Panc1 (cell line): ENCODE results near the gene SMPD1. TPM values are rescaled to one million over a fixed set of nuclear protein-coding genes. Genes with fewer than 3 reads are reported as not detected.

Experiments
- ATAC-seq: fragments of 200-7000 bp; cut with Tn5 transposase; 2 replicates; pipeline ENCODE4 v1.9.1; 2020; ENCODE audit warnings: mild to moderate bottlenecking, moderate library complexity
- BruUV-seq: library from RNA; stranded (reverse); fragments of 400-500 nt; replicated peaks from 2 replicates; lab custom pipeline; 2021; lab: Mats Ljungman, UMichigan
- CTCF ChIA-PET: fragments of 300-600 bp; sonication (Branson Sonifier 250); formaldehyde crosslinking; loops from one replicate; lab custom pipeline; 2022; ENCODE audit warnings: antibody characterized with exemption; lab: Charles Lee
- POLR2A ChIA-PET: fragments of 300-600 bp; sonication (Branson Sonifier 250); formaldehyde crosslinking; loops from one replicate; lab custom pipeline; 2022; ENCODE audit warnings: antibody characterized with exemption; lab: Charles Lee
- DNase-seq: peaks from one replicate; pipeline ENCODE4 v3.0.0-alpha.2; 2010; ENCODE audit warnings: low read depth, low spot score
- H3K27ac ChIP-seq: 2 replicates; pipeline ENCODE4 v1.5.1; 2011; ENCODE audit warnings: mild to moderate bottlenecking, low read length, inconsistent platforms
- H3K27me3 ChIP-seq: fragments of 200-500 bp; sonication (Bioruptor generic); 2 replicates; pipeline ENCODE4 v1.6.0; 2014; ENCODE audit warnings: low read length, inconsistent platforms; ENCODE audit not compliant: control insufficient read depth, insufficient read depth
- H3K36me3 ChIP-seq: fragments of 200-500 bp; sonication (Bioruptor generic); 2 replicates; pipeline ENCODE4 v1.5.1; 2014; ENCODE audit warnings: inconsistent platforms, mild to moderate bottlenecking, low read length, moderate library complexity; ENCODE audit not compliant: control insufficient read depth, insufficient read depth
- H3K4me1 ChIP-seq: 2 replicates; pipeline ENCODE4 v1.5.1; 2011; ENCODE audit warnings: inconsistent platforms, mild to moderate bottlenecking, low read length, moderate library complexity; ENCODE audit not compliant: control insufficient read depth, insufficient read depth
- H3K4me3 ChIP-seq, 2 experiments: 2 replicates each; pipeline ENCODE4 v1.5.1; 2011 to 2012; ENCODE audit warnings: low read depth in 2 of 2, low read length in 2 of 2, mild to moderate bottlenecking in 2 of 2, inconsistent platforms in 1 of 2, moderate library complexity in 1 of 2
- H3K9me3 ChIP-seq: fragments of 200-500 bp; sonication (Bioruptor generic); 2 replicates; pipeline ENCODE4 v1.5.1; 2014; ENCODE audit warnings: low read depth, mild to moderate bottlenecking, inconsistent platforms, low read length, moderate library complexity; ENCODE audit not compliant: control insufficient read depth, insufficient read depth
- CTCF ChIP-seq: fragments of 450-650 bp; IDR thresholded peaks from 2 replicates; pipeline ENCODE4 v1.5.1; 2017; ENCODE audit warnings: mild to moderate bottlenecking
- POLR2AphosphoS5 ChIP-seq: IDR thresholded peaks from 2 replicates; pipeline ENCODE4 v1.6.1; 2012; ENCODE audit warnings: mild to moderate bottlenecking, low read depth, low read length, moderate library complexity
- REST ChIP-seq, 2 experiments: IDR thresholded peaks; 2 replicates each; pipeline ENCODE4 v1.6.1; 2011 to 2012; ENCODE audit warnings: low read depth in 2 of 2, control low read depth in 1 of 2, low read length in 1 of 2, mild to moderate bottlenecking in 1 of 2, moderate library complexity in 1 of 2; ENCODE audit not compliant: insufficient read depth in 1 of 2
- SIN3A ChIP-seq: IDR thresholded peaks from 2 replicates; pipeline ENCODE4 v1.6.1; 2012; ENCODE audit warnings: low read depth, mild to moderate bottlenecking, low read length, moderate library complexity, borderline replicate concordance; ENCODE audit not compliant: insufficient read depth
- TCF7L2 ChIP-seq: IDR thresholded peaks from 2 replicates; pipeline ENCODE4 v1.6.1; 2011; ENCODE audit warnings: mild to moderate bottlenecking, low read depth, low read length, inconsistent platforms
- in situ Hi-C: cut with HindIII; loops from 2 replicates; pipeline ENCODE4 v1.10.0; 2016; ENCODE audit warnings: low sequenced_read_pairs, low pct_unique_long_range_greater_than_20kb
- intact Hi-C: fragments of 100-400 bp; cut with micrococcal nuclease; formaldehyde crosslinking; loops from one replicate; pipeline ENCODE4 v1.10.0; 2022; ENCODE audit not compliant: unreplicated experiment
- total RNA-seq: library from RNA; stranded (reverse); gene quantifications from one replicate; pipeline ENCODE4 v1.2.1, GENCODE V29; 2021; ENCODE audit not compliant: unreplicated experiment

Gene SMPD1
- total RNA-seq, 1 experiment from 2014 or later = 20.0 TPM

GRCh38 chr11:6410695-6411430, 20.6 kb downstream of the SMPD1 start:
- ChIA-PET POLR2A (no interaction called here), CTCF (no interaction called here)
- Histone ChIP-seq H3K4me1 (no peaks in the 10 kb centered on the region), H3K4me3 (no peak overlapping the region), H3K27me3 (no peaks in the 10 kb centered on the region), H3K27ac (no peak overlapping the region), H3K9me3 (no peaks in the 10 kb centered on the region), H3K36me3 (no peaks in the 10 kb centered on the region)
- in situ Hi-C loops (no loop called here), intact Hi-C loops (no loop called here)
- no TSS peak for BruUV-seq
- ATAC-seq = no peak
- no peak for DNase-seq
- no peak for TF ChIP-seq SIN3A
- TF ChIP-seq TCF7L2 = no peak

GRCh38 chr11:6411594-6412031, 21.3 kb downstream of the SMPD1 start:
- H3K4me1 ChIP-seq = no peaks in the 10 kb centered on the region
- POLR2A ChIA-PET = no interaction called here
- in situ Hi-C loops = no loop called here
- ATAC-seq (0 out of 2 replicates have a peak, but pooled peaks have one; percentile 10), DNase-seq (no peak)
- intact Hi-C loops = no loop called here
- no peaks in the 10 kb centered on the region for H3K9me3 ChIP-seq
- no peaks in the 10 kb centered on the region for H3K27me3 ChIP-seq
- CTCF ChIA-PET = no interaction called here
- BruUV-seq = no TSS peak
- no peak overlapping the region for H3K4me3 ChIP-seq
- H3K36me3 ChIP-seq = no peaks in the 10 kb centered on the region
- H3K27ac ChIP-seq = no peak overlapping the region
- TF ChIP-seq TCF7L2 = no peak
- TF ChIP-seq REST (IDR thresholded peaks at IDR 0.05; ENCODE audit: insufficient read depth in 1 of 2, low read depth in 2 of 2, low read length in 1 of 2) = no peak
- TF ChIP-seq SIN3A = no peak
- no peak for TF ChIP-seq CTCF
- TF ChIP-seq POLR2AphosphoS5 = no peak

- CTCF ChIA-PET = interaction anchor here (0.8 kb wide), 1 partner anchor 34 kb away, joined by 5 read pairs; no protein-coding TSS in a partner anchor
- BruUV-seq = no TSS peak
- ATAC-seq = no peak
Measured at GRCh38 chr11:6413791-6414201, 23.5 kb downstream of the SMPD1 start.

More at GRCh38 chr11:6413791-6414201, 23.5 kb downstream of the SMPD1 start:
- no peaks in the 10 kb centered on the region for H3K36me3 ChIP-seq
- H3K27me3 ChIP-seq = peaks cover 12% of the 10 kb centered on the region; the same call in 1 of the 2 replicates
- TF ChIP-seq TCF7L2 (no peak), CTCF (no peak)
- no peaks in the 10 kb centered on the region for H3K4me1 ChIP-seq
- intact Hi-C loops (no loop called here), in situ Hi-C loops (no loop called here)
- H3K4me3 ChIP-seq = no peak overlapping the region
- POLR2A ChIA-PET = no interaction called here
- H3K9me3 ChIP-seq = no peaks in the 10 kb centered on the region
- H3K27ac ChIP-seq = no peak overlapping the region
- DNase-seq = no peak
